Measurements from ENCODE around the gene TRANK1. TPM values are rescaled to one million over a fixed set of nuclear protein-coding genes. Genes with fewer than 3 reads are reported as not detected.
A peak's percentile ranks its signal among the peaks of the same experiment; 100 is the strongest.
"Not testable (repeated sequence)": the region's sequence is repeated elsewhere in the genome, so short reads cannot be mapped to it uniquely, and the experiment has no call there.

TRANK1 gene
- total and polyA plus RNA-seq, 2 of the 8 experiments (the other 6 are each of a cell fraction or from before 2014, with no cell fraction given): 2.9 to 8.8 TPM

GRCh38 chr3:36891097-36891496 lies 53.8 kb downstream of the TRANK1 start:
- H3K14ac ChIP-seq (ENCODE audit: insufficient read length); H3K23me2 ChIP-seq (ENCODE audit: low read depth, low read length); H2BK15ac ChIP-seq (ENCODE audit: low read length); H3K56ac ChIP-seq (replicated peaks; ENCODE audit: insufficient read length, low read depth, low read length); H2BK5ac ChIP-seq (ENCODE audit: low read depth, low read length); H3K4ac ChIP-seq (replicated peaks; ENCODE audit: insufficient read length, low read depth, low read length); H4K91ac ChIP-seq (replicated peaks; ENCODE audit: insufficient read length, low read length); H2BK12ac ChIP-seq (ENCODE audit: low read depth, low read length); H3K18ac ChIP-seq (ENCODE audit: extremely low read depth, low read length); H3K36me3 ChIP-seq (ENCODE audit: control insufficient read depth in 2 of 4, insufficient read depth in 4 of 4, low read length in 3 of 4); H3K27ac ChIP-seq (ENCODE audit: low read depth, low read length); H3K9me3 ChIP-seq (ENCODE audit: insufficient read depth in 2 of 2, low read depth in 1 of 2, low read length in 1 of 2); H3K79me1 ChIP-seq (ENCODE audit: low read depth, low read length); H3K4me2 ChIP-seq (ENCODE audit: insufficient read depth in 1 of 2, low read depth in 2 of 2, low read length in 2 of 2); H3K9ac ChIP-seq (replicated peaks in 1 of 4; ENCODE audit: extremely low read depth in 1 of 4, low read depth in 3 of 4, low read length in 3 of 4); FAIRE-seq; H2AK5ac ChIP-seq (ENCODE audit: low read depth, low read length); H2BK120ac ChIP-seq (replicated peaks; ENCODE audit: low read depth, low read length); H2AFZ ChIP-seq (ENCODE audit: low read length); H4K8ac ChIP-seq (ENCODE audit: extremely low read depth, insufficient read depth, low read length); H4K5ac ChIP-seq (ENCODE audit: insufficient read length, low read depth, low read length); H3K4me3 ChIP-seq (ENCODE audit: extremely low read depth in 1 of 4, insufficient read depth in 2 of 4, low read depth in 3 of 4, low read length in 4 of 4); H3K4me1 ChIP-seq (replicated peaks in 1 of 4; ENCODE audit: control insufficient read depth in 3 of 4, insufficient read depth in 4 of 4, low read length in 3 of 4); H3K79me2 ChIP-seq (ENCODE audit: control insufficient read depth in 1 of 2, insufficient read depth in 2 of 2, low read length in 2 of 2); H2BK20ac ChIP-seq (ENCODE audit: low read length); H3K23ac ChIP-seq (ENCODE audit: insufficient read length); H3K27me3 ChIP-seq (replicated peaks in 1 of 4; ENCODE audit: control insufficient read depth in 3 of 4, extremely low read depth in 1 of 4, insufficient read depth in 3 of 4, low read length in 3 of 4); H4K20me1 ChIP-seq (replicated peaks in 1 of 2; ENCODE audit: control insufficient read depth in 1 of 2, insufficient read depth in 2 of 2, low read length in 2 of 2); POLR2A ChIA-PET (ENCODE audit: partially characterized antibody): not testable (repeated sequence)
- CTCF ChIA-PET (ENCODE audit: partially characterized antibody): interaction anchor here (1.1 to 5.0 kb wide), 2 partner anchors 13 to 47 kb away, joined by 3 to 40 read pairs; no protein-coding TSS in a partner anchor
- WGBS, 2 experiments (ENCODE audit: extremely low coverage in 1 of 2, insufficient coverage in 1 of 2, insufficient read length in 1 of 2, insufficient replicate concordance in 2 of 2, low coverage in 1 of 2, low lambda C conversion rate in 2 of 2, missing lambda C conversion rate in 1 of 2): 77% methylated on average over 6 of the region's 7 CpGs; no CpG with 5 or more reads in 1 of the 2 experiments
- DNase-seq (ENCODE audit: low read depth in 1 of 2, low spot score in 2 of 2): peak in 1 of 2 experiments; percentile 13

Measured in H1 (cell line).